ENCODE results near the gene PRMT6. TPM values are rescaled to one million over a fixed set of nuclear protein-coding genes. Genes with fewer than 3 reads are reported as not detected.
"Not testable (repeated sequence)": the region's sequence is repeated elsewhere in the genome, so short reads cannot be mapped to it uniquely, and the experiment has no call there.

The PRMT6 gene
- total RNA-seq, 1 experiment from 2014 or later: 11.9 TPM

DNA sequence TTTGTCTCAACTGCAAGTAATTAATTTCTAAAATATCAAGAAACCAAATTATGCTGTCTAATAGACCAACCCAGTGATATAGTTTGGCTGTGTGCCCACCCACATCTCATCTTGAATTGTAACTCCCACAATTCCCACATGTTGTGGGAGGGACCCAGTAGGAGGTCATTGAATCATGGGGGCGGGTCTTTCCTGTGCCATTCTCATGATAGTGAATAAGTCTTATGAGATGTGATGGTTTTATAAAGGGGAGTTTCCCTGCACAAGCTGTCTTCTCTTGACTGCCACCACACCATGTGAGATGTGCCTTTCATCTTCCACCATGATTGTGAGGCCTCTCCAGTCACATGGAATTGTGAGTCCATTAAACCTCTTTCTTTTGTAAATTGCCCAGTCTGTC lies 36.9 kb downstream of the PRMT6 start:
- DNase-seq (ENCODE audit: low read depth): not testable (repeated sequence)

DNA sequence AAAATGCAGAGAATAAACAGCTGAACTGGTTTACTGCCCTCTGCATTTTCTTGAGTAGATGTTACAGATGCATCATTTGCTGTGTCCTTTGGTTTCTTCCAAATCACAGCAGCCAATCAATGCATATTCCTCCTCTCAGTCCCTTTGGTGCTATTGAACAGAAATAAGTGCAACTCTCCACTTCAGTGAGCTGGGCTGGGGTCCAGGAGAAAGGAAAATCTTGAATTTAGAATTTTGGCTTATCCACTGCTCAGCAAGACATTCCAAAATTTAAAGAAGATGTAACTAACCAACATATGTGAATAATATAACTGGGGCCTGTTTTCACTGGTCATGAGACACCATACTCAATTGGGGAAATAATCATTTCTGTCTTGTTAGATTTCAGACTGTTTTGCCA lies 39.2 kb downstream of the PRMT6 start:
- DNase-seq (ENCODE audit: low read depth): no peak

- DNase-seq (ENCODE audit: low read depth): no peak
These were observed 40.2 kb downstream of the PRMT6 start for GRCh38 chr1:107096690-107097089.

- DNase-seq (ENCODE audit: low read depth): no peak
These were observed 42.5 kb downstream of the PRMT6 start for GRCh38 chr1:107098961-107099360.

DNA sequence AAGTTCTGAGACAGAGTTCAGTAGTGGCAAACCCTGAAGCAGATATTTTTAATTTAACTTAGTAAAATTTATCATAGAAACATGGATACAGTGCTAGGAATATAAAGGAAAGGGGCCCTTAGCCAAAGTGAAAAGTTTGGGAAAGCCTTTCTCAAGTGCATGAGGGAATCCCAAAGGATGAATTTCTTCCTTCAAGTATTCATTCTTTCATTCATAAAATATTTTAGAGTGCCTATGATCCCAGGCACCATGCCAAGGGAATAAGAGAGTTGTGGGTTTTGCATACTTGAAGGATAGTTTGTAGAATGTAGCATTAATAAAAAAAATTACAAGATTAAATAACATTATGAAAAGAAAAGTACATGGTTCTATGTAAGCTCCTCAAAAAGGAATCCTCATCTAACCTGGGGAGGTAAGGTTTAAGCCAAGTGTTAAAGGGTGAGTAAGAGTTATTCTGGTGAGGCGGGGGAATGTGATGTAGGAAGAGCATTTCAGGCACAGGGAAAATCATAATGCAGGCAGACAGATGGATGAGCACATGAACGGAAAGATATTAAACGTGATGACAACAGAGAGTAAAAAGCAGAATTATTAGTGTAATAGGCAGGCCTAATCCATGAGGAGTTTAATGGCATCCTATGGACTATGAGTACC lies 44.0 kb downstream of the PRMT6 start:
- DNase-seq (ENCODE audit: low read depth): no peak

DNA sequence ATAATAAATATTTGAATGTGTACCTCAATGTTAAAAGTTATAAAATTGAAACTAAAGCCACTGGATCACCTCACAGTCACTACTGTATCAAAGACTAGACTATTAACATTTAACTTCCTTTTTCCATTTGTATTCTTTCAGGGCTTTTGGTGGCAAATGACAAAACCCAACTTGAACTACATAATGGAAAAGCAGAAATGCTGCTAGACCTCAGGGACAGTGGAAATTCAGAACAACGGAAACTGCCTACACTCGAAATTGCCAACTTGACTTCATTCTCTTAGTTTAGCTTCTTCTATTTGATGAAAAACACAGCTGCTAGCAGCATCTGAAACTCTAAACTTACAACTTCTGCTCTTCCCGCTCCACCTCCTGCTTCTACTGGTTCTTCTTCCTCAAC lies 49.4 kb downstream of the PRMT6 start:
- no peak for DNase-seq (ENCODE audit: low read depth)

Other genes starting within 250 kb of the PRMT6 start
- gene NTNG1, start 84.4 kb downstream of the PRMT6 start, total RNA-seq (2014; rRNA removed; shearing (Covaris generic)): not detected in 2 replicates